ENCODE measurements around the gene PDXP.

The PDXP gene

GRCh38 chr22:37664249-37665101 lies 6.0 kb downstream of the PDXP start:
- H3K4me1 ChIP-seq (ENCODE audit: insufficient read depth, low read length) = 0 out of 2 replicates have a peak, but pooled peaks cover 4% of the 10 kb centered on the region
- no peaks in the 10 kb centered on the region for H3K27me3 ChIP-seq (ENCODE audit: insufficient read depth, low read length)
- H3K9ac ChIP-seq (ENCODE audit: low read depth, low read length) = no peak overlapping the region
- no peak overlapping the region for H3K27ac ChIP-seq (ENCODE audit: low read depth, low read length)
- H3K4me3 ChIP-seq (ENCODE audit: low read length) = no peak overlapping the region
- H3K9me3 ChIP-seq (ENCODE audit: insufficient read depth, low read depth, low read length) = no peaks in the 10 kb centered on the region
- WGBS = 92% methylated on average over 16 of the region's 16 CpGs
- H3K36me3 ChIP-seq (ENCODE audit: insufficient read depth, low read length) = peaks cover 25% of the 10 kb centered on the region

GRCh38 chr22:37665487-37665886 lies 7.0 kb downstream of the PDXP start:
- H3K36me3 ChIP-seq (ENCODE audit: insufficient read depth, low read length) = peaks cover 25% of the 10 kb centered on the region
- no peak overlapping the region for H3K27ac ChIP-seq (ENCODE audit: low read depth, low read length)

GRCh38 chr22:37669586-37669985 lies 11.1 kb downstream of the PDXP start:
- Histone ChIP-seq H3K9me3 (ENCODE audit: insufficient read depth, low read depth, low read length) (no peaks in the 10 kb centered on the region), H3K27ac (ENCODE audit: low read depth, low read length) (no peak overlapping the region), H3K4me1 (ENCODE audit: insufficient read depth, low read length) (no peaks in the 10 kb centered on the region), H3K9ac (ENCODE audit: low read depth, low read length) (no peak overlapping the region), H3K36me3 (ENCODE audit: insufficient read depth, low read length) (peaks cover 20% of the 10 kb centered on the region), H3K4me3 (ENCODE audit: low read length) (no peak overlapping the region), H3K27me3 (ENCODE audit: insufficient read depth, low read length) (no peaks in the 10 kb centered on the region)
- 94% methylated on average over 6 of the region's 6 CpGs for WGBS

More at GRCh38 chr22:37665487-37665886, 7.0 kb downstream of the PDXP start:
- no peak overlapping the region for H3K4me3 ChIP-seq (ENCODE audit: low read length)
- H3K9ac ChIP-seq (ENCODE audit: low read depth, low read length) = no peak overlapping the region
- no peaks in the 10 kb centered on the region for H3K9me3 ChIP-seq (ENCODE audit: insufficient read depth, low read depth, low read length)
- H3K27me3 ChIP-seq (ENCODE audit: insufficient read depth, low read length) = no peaks in the 10 kb centered on the region
- H3K4me1 ChIP-seq (ENCODE audit: insufficient read depth, low read length) = 0 out of 2 replicates have a peak, but pooled peaks cover 2% of the 10 kb centered on the region
- WGBS = 97% methylated on average over 24 of the region's 24 CpGs

GRCh38 chr22:37672206-37672919 lies 13.8 kb downstream of the PDXP start:
- WGBS = 84% methylated on average over 15 of the region's 15 CpGs

GRCh38 chr22:37672920-37673455 lies 14.5 kb downstream of the PDXP start:
- Histone ChIP-seq H3K9ac (ENCODE audit: low read depth, low read length) (no peak overlapping the region), H3K4me3 (ENCODE audit: low read length) (no peak overlapping the region), H3K36me3 (ENCODE audit: insufficient read depth, low read length) (no peaks in the 10 kb centered on the region), H3K9me3 (ENCODE audit: insufficient read depth, low read depth, low read length) (no peaks in the 10 kb centered on the region), H3K27me3 (ENCODE audit: insufficient read depth, low read length) (no peaks in the 10 kb centered on the region), H3K27ac (ENCODE audit: low read depth, low read length) (no peak overlapping the region), H3K4me1 (ENCODE audit: insufficient read depth, low read length) (peaks cover 5% of the 10 kb centered on the region)
- 90% methylated on average over 11 of the region's 11 CpGs for WGBS

More at GRCh38 chr22:37672206-37672919, 13.8 kb downstream of the PDXP start:
- Histone ChIP-seq H3K9ac (ENCODE audit: low read depth, low read length) (no peak overlapping the region), H3K27me3 (ENCODE audit: insufficient read depth, low read length) (no peaks in the 10 kb centered on the region), H3K4me1 (ENCODE audit: insufficient read depth, low read length) (peaks cover 5% of the 10 kb centered on the region), H3K4me3 (ENCODE audit: low read length) (no peak overlapping the region), H3K9me3 (ENCODE audit: insufficient read depth, low read depth, low read length) (no peaks in the 10 kb centered on the region), H3K36me3 (ENCODE audit: insufficient read depth, low read length) (no peaks in the 10 kb centered on the region), H3K27ac (ENCODE audit: low read depth, low read length) (no peak overlapping the region)

GRCh38 chr22:37674248-37674647 lies 15.7 kb downstream of the PDXP start:
- no peak overlapping the region for H3K9ac ChIP-seq (ENCODE audit: low read depth, low read length)
- 92% methylated on average over 12 of the region's 12 CpGs for whole genome bisulfite sequencing

GRCh38 chr22:37674951-37675929 lies 16.7 kb downstream of the PDXP start, which contains the start of gene LGALS1:
LGALS1 (plus strand) TSS chr22:37675636; CDS start chr22:37675703, 67 bp downstream.
- Histone ChIP-seq H3K4me1 (ENCODE audit: insufficient read depth, low read length) (peaks cover 5% of the 10 kb centered on the region), H3K9me3 (ENCODE audit: insufficient read depth, low read depth, low read length) (no peaks in the 10 kb centered on the region), H3K36me3 (ENCODE audit: insufficient read depth, low read length) (no peaks in the 10 kb centered on the region), H3K27ac (ENCODE audit: low read depth, low read length) (peak within 1 kb of the TSS; percentile 25; the same call in 1 of the 2 replicates), H3K4me3 (ENCODE audit: low read length) (peak within 1 kb of the TSS; percentile 59), H3K27me3 (ENCODE audit: insufficient read depth, low read length) (no peaks in the 10 kb centered on the region), H3K9ac (ENCODE audit: low read depth, low read length) (peak within 1 kb of the TSS; percentile 42; the same call in 1 of the 2 replicates)
- WGBS = 39% methylated on average over 34 of the region's 34 CpGs

More at GRCh38 chr22:37674248-37674647, 15.7 kb downstream of the PDXP start:
- H3K4me3 ChIP-seq (ENCODE audit: low read length) = no peak overlapping the region
- no peak overlapping the region for H3K27ac ChIP-seq (ENCODE audit: low read depth, low read length)
- H3K9me3 ChIP-seq (ENCODE audit: insufficient read depth, low read depth, low read length) = no peaks in the 10 kb centered on the region
- peaks cover 5% of the 10 kb centered on the region for H3K4me1 ChIP-seq (ENCODE audit: insufficient read depth, low read length)
- H3K36me3 ChIP-seq (ENCODE audit: insufficient read depth, low read length) = no peaks in the 10 kb centered on the region
- H3K27me3 ChIP-seq (ENCODE audit: insufficient read depth, low read length) = no peaks in the 10 kb centered on the region

- Histone ChIP-seq H3K27ac (ENCODE audit: low read depth, low read length) (peak overlapping the region; percentile 44; the same call in 1 of the 2 replicates), H3K9me3 (ENCODE audit: insufficient read depth, low read depth, low read length) (no peaks in the 10 kb centered on the region), H3K4me3 (ENCODE audit: low read length) (peak overlapping the region; percentile 59), H3K27me3 (ENCODE audit: insufficient read depth, low read length) (no peaks in the 10 kb centered on the region), H3K9ac (ENCODE audit: low read depth, low read length) (no peak overlapping the region), H3K36me3 (ENCODE audit: insufficient read depth, low read length) (no peaks in the 10 kb centered on the region), H3K4me1 (ENCODE audit: insufficient read depth, low read length) (peaks cover 5% of the 10 kb centered on the region)
- WGBS = 34% methylated on average over 13 of the region's 17 CpGs
Observed at GRCh38 chr22:37675930-37676735, 17.6 kb downstream of the PDXP start.

DNA sequence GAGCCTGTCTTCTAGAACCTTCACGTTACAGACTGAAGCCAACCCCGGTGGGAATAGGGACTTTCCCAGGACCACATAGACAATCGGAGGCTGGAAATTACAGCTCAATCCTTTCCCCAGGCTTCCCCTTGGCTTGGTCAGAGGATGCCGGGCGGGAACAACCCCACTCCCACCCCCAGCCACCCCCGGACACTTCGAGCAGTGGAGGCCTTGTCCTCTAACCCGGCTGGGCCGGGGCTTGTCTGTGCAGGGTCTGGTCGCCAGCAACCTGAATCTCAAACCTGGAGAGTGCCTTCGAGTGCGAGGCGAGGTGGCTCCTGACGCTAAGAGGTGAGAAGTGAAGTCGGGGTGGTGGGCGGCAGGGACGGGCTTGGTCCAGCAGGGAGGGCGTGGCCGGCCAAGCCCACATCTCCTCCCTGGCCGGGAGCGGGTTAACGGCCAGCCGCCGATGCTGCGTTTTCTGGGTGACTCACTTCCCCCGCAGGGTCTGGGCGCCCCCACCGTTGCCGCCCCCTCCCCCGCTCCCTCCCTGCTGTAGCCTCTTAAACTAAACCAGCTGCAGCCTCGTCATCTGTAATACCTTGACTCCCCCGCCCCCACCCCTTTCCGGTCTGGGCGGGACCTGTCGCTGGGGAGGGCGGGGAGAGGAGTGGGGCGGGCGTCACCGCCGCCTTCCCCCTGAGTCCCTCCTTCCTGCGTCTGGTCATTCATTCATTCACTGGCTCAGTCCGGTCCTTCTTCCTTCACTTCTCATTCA lies 18.4 kb downstream of the PDXP start:
- H3K4me1 ChIP-seq (ENCODE audit: insufficient read depth, low read length) = peaks cover 5% of the 10 kb centered on the region
- peak overlapping the region; percentile 59 for H3K4me3 ChIP-seq (ENCODE audit: low read length)
- no peaks in the 10 kb centered on the region for H3K27me3 ChIP-seq (ENCODE audit: insufficient read depth, low read length)
- H3K9ac ChIP-seq (ENCODE audit: low read depth, low read length) = no peak overlapping the region
- H3K36me3 ChIP-seq (ENCODE audit: insufficient read depth, low read length) = no peaks in the 10 kb centered on the region
- H3K9me3 ChIP-seq (ENCODE audit: insufficient read depth, low read depth, low read length) = no peaks in the 10 kb centered on the region
- 2% methylated on average over 42 of the region's 42 CpGs for WGBS
- peak overlapping the region; percentile 44; the same call in 1 of the 2 replicates for H3K27ac ChIP-seq (ENCODE audit: low read depth, low read length)

Data from HUES64 (cell line).